ENCODE results near the gene RAMACL.

DNA sequence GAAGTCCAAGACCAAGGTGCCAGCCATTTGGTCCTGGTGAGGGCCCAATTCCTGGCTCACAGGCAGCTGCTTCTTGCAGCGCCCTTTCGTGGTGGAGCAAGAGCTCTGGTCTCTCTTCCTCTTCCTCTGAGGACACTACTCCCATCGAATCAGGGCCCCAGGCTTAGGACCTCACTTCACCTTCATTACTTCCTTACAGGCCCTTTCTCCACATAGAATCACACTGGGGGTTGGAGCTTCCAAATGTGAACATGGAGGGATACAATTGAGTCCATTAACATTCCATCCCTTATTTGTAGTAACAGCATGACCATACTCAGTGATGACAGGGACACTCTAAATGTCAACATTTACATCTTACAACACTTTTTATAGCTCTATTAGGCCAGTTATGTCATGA is 2.3 kb downstream of the RAMACL start:
- TF ChIP-seq EZH2 (IDR thresholded peaks at IDR 0.05; ENCODE audit: borderline replicate concordance, insufficient read depth, low read depth, low read length, poor library complexity, severe bottlenecking) (no peak), CTCF (IDR thresholded peaks at IDR 0.05) (no peak)
